Epithelial cell of prostate (primary cell): ENCODE results near the gene SURF4.
"Not testable (repeated sequence)": the region's sequence is repeated elsewhere in the genome, so short reads cannot be mapped to it uniquely, and the experiment has no call there.

Source experiments
- DNase-seq: peaks from one replicate; pipeline ENCODE4 v3.0.0-alpha.2; 2011; ENCODE audit warnings: low read depth, low spot score
- H3K27ac ChIP-seq: fragments of 450-650 bp; 2 replicates; pipeline ENCODE4 v1.5.1; 2017; ENCODE audit warnings: mild to moderate bottlenecking

SURF4 gene

GRCh38 chr9:133377721-133378216, 1.9 kb upstream of the SURF4 start:
- no peak overlapping the region for H3K27ac ChIP-seq
- DNase-seq, result no peak

DNA sequence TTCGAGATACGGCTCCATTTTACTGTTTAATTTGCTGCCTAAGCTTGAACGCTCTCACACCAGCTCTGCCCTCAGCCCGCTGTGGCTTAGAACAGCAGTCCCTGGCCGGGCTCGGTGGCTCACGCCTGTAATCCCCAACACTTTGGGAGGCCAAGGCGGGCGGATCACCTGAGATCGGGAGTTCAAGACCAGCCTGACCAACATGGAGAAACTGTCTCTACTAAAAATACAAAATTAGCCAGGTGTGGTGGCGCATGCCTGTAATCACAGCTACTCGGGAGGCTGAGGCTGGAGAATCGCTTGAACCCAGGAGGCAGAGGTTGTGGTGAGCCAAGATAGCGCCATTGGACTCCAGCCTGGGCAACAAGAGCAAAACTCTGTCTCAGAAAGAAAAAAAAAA, 1.4 kb upstream of the SURF4 start:
- not testable (repeated sequence) for H3K27ac ChIP-seq, DNase-seq

DNA sequence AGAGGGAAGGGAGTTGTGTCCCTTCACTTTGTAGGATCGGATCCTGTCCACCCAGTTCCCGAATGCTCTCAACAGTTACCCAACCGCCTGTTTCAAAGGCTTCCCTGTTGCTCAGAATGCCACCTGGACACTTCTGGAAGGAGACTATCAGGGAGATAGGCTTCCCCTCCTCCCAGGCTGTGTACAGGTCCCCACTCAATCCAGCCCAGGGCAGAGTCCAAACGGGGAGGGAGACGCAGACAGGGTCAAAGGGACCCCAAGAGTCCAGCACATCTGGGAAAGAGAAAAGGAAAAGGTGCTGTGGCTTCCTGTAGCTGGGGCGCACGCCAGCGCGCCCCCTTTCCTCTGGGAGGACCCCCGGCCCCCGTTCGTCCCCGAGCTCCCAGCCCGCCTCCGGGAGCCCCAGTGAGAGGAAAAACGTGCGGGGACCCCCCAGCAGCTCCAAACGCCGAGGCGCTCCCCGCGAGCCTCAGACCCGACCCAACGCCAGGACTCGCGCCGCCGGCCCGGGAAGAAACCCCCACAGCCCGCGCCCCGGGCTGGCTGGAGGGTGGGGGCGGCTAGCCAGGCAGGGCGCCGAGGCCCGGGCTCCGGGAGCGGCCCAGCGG, 640 bp downstream of the SURF4 start:
- H3K27ac ChIP-seq, result peak overlapping the region; percentile 86
- DNase-seq, result no peak

GRCh38 chr9:133374612-133375115, 1.2 kb downstream of the SURF4 start:
- DNase-seq, result no peak
- H3K27ac ChIP-seq, result peak overlapping the region; percentile 86

DNA sequence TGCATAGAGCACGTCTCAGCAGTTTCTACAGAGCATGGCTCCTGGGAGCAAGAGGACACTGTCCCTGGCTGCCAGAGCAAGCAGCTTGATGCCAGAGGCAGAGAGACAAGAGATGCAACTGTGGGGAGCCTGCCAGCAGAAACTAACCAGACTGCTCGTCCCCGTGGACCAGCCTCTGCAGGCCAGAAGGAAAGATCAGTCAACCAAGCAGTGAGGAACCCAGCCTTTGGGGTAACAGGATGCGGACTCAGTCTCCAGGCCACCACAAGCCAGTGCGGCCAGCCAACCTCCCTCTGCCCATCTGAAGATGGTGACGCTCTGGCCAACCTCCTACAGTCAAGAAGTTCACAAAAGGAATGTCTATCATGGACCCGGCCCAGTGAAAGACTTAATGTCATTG, 3.7 kb downstream of the SURF4 start:
- no peak overlapping the region for H3K27ac ChIP-seq
- DNase-seq, result no peak

- DNase-seq, result no peak
- no peak overlapping the region for H3K27ac ChIP-seq
Measured at GRCh38 chr9:133371261-133371711, 4.6 kb downstream of the SURF4 start.

DNA sequence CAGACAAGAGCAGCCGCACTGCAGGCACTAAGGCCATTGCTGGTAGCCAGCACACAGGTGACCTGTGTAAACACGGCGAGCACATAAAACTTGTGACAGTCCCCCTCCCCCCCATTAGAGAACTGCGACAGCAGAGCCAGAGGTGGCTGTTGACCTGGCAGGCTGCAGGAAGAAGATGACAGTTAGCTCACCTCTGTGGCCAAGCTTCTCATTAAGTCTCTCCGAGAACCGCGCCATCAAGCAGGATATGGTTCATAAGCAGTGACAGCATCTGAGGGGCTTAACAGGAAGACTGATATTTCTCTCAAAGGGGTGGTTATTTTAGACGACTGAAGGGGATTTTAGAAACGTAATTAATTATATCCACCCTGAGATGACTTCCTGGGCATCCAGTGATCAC, 5.2 kb downstream of the SURF4 start:
- no peak overlapping the region for H3K27ac ChIP-seq
- no peak for DNase-seq

DNA sequence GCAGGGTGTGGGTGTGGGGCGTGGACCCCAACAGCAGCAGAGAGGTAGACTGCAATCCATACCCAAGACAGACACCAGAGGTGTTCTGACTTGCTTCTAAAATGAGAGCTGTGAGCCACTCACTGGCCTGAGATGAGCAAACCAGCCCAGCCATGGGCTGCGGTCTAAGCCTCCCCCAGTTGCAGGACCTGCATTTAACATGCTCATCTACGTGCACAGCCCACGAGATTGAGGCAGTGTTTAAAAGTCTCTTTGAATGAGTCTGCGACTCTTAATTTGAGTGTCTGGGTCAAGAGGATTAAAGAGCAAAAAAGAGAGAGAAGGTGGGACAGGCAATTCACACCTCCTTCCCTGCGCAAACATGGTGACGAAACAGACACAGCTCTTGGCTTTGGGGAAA, 5.9 kb downstream of the SURF4 start:
- peak overlapping the region; percentile 67 for H3K27ac ChIP-seq
- DNase-seq, result no peak

DNA sequence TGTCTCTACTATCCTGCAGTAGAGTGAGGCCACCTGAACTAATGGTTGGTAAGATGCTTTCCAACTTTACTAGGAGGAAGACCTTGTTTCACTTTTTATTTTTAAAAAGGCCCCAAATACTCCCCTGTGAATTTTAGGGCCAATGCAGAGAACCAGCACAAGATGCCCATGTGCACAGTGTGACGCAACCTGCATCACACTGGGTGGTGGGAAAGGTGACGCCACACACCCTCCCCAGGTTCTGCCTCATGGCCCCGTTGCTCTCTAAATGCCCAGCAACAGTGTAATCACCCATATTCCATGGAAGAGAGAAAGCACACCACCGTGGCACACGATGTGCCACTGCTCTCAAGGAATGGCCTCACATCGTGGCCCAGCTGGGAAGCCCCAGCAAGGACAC, 6.4 kb downstream of the SURF4 start:
- peak overlapping the region; percentile 67 for H3K27ac ChIP-seq
- DNase-seq, result no peak

GRCh38 chr9:133368249-133368881, 7.5 kb downstream of the SURF4 start:
- no peak for DNase-seq
- peak overlapping the region; percentile 67 for H3K27ac ChIP-seq

DNA sequence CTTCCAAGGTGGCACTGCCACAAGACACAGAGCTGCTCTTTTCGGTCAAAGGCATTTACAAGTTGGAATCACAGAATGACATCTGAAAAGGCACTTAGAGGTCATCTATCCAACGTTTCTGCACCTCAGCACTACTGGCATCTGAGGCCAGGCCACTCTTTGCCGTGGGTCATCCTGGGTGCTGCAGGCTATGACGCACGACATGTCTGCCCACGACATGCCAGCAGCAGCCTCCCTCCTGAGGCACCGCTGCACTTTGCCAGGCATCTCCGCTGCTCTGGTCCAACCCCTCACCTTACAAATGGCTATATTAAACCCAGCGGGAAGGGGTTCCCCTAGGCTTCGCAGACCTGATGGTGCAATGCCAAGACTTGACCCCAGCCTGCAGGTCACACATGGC, 8.1 kb downstream of the SURF4 start:
- DNase-seq, result no peak
- H3K27ac ChIP-seq, result peak overlapping the region; percentile 67

DNA sequence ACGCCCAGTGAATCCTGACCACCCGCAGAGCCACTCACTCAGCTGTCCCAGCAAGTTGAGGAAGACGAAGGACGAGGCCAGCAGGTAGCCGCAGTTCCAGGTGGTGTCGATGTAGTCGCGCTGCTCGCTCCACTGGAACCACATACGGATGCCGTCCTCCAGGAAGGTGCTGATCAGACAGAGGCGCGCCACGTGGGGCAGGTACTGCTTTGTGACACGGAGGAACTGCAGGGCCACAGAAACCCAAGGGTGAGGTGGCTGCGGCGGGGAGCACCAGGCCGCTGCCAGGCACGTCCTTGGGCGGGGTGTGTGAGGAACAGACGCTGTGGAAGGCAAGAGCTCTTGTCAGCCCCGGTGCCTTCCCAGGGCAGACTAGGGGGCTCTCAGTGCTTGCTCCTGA, 8.6 kb downstream of the SURF4 start:
- DNase-seq, result no peak
- peak overlapping the region; percentile 67 for H3K27ac ChIP-seq

DNA sequence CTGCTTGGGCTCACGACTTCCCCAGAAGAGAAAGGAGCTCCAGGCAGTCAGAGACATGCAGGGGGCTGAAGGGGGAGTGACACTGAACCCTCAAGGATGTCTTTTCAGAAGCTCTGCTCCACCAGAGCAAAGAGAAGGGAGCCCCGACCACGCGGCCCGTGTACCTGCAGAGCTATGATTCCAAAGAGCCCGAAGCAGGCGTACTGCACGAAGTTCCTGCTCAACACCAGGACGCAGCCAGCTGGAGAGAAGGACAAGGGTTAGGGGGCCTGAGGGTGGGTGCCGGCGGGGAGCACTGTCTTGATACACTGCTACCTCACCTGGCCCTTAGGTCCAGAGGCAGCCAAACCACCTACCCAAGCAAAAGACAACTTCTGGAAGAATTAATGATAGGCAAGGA, 9.4 kb downstream of the SURF4 start:
- H3K27ac ChIP-seq, result peak overlapping the region; percentile 77
- no peak for DNase-seq

GRCh38 chr9:133362359-133363044, 13.4 kb downstream of the SURF4 start:
- no peak for DNase-seq
- no peak overlapping the region for H3K27ac ChIP-seq

- no peak overlapping the region for H3K27ac ChIP-seq
- no peak for DNase-seq
Measured at GRCh38 chr9:133361507-133362092, 14.3 kb downstream of the SURF4 start.

DNA sequence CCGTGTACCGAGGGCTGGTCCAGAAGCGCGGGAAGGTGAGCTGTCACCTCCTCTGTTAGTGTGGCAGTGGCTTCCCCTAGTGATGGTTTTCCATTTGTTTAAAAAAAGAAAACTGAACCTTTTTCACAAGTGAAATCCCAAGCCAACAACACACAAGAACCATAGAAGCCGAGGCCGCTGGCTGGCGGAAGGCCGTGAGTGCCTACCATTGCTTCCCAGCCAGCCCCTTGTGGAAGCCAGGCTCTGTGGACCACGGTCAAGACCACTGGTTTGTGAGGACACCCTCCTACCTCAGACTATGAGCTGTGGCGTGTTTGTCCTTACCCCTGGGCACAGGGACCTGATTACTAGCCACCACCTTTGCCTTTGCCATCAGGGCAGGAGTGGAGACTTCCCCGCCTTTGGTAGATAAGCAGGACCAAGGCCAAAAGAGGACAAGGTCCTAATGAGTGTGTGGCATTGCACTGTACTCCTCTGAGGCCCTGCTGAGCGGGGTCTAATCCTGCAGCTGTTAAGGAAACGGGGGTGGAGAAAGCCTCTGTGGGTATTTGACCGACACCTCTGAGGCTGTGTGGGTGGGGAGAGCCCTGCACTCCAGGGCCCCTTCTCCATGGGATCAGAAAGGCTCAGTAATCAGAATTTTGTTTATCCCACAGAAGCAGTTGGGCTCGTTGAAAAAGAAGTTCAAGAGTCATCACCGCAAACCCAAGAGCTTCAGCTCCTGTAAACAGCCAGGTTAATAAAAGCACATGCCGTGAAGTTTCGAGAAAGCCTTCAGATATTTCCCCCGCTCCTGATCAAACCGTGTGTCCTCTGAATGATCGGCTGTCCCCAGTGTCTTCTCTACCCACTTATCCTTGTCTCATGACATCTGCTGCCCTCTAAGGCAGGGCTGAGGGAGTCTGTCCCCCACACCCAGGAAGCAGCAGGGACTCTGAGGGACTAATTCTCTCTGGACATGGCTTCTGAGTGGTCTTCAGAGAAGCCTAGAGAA, 15.2 kb downstream of the SURF4 start:
- H3K27ac ChIP-seq, result no peak overlapping the region
- no peak for DNase-seq

- DNase-seq, result no peak
- no peak overlapping the region for H3K27ac ChIP-seq
Measured at GRCh38 chr9:133359399-133360175, 16.3 kb downstream of the SURF4 start.

DNA sequence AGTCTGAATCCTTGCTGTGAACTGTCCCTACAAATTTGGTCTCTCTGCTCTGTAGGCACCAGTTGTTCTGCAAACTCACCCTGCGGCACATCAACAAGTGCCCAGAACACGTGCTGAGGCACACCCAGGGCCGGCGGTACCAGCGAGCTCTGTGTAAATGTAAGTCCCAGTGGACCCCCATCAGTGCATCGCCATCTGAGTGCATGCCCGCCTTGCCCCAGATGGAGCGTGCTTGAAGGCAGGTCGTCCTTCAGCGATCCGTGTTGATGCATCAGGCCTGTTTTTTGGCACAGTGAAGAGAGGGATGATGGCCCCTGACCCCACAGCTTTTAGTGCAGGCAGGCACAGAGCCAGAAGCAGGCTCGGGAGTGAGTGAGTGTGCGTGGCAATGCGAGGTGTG, 18.2 kb downstream of the SURF4 start:
- DNase-seq, result no peak
- H3K27ac ChIP-seq, result no peak overlapping the region
